Measurements from ENCODE around the gene C1QL2.

C1QL2 gene

DNA sequence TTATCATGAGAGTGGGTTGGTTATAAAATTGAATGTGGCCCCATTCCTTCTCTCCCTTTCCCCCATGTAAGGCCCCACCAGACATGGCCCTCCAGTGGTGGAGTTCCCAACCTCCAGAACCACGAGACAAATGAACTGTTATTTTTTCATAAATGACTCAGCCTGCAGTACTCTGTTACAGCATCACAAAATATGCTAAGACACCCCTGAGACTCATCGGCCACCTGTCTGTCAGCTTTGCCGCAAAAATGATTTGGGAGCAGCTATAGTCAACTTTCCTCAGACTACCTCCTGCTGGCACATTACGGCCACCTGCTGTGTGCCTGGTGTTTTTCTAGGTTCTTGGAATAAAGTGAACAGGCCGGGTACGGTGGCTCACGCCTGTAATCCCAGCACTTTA lies 21.4 kb upstream of the C1QL2 start:
- in situ Hi-C loops (cut with MboI; ENCODE audit: low sequenced_read_pairs) = no loop called here

GRCh38 chr2:119179202-119179601 lies 20.7 kb upstream of the C1QL2 start:
- in situ Hi-C loops (cut with MboI; ENCODE audit: low sequenced_read_pairs) = no loop called here

DNA sequence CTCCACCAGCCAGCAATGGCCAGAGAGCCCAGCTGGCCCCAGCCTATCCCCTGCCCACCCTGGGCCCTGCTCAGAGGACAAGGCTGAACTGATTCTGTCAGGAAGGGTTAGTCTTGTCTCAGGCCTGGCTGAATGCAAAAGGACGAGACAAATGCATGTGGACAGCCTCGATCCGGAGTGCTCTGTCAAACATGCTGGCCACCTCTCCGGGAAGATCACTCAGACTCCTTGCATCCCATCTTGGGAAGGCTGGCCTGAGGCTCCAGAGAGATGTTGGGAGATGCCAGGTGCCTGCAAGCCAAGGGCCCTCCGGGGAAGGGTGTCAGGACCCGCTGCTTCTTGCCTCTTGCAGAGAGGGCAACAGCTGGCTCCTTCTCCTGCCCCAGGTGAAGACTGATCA lies 20.2 kb upstream of the C1QL2 start:
- in situ Hi-C loops (cut with MboI; ENCODE audit: low sequenced_read_pairs) = no loop called here

DNA sequence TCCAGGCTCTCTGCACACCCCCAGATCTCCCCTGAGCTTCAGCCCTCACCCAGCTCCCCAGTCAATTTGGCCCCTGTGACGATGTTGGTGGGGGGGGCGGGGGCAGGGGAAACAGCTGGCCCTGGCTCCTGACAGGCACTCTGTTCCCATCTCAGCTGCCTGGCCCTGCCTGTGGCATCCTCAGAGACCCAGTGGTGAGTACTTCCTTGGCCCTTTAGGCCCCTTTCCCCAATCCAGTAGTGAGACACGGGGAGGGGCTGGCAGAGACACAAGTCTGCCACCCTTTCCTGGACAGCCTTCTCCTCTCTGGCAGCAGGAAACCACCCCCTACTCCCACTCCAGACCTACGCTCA lies 19.3 kb upstream of the C1QL2 start:
- in situ Hi-C loops (cut with MboI; ENCODE audit: low sequenced_read_pairs) = no loop called here

GRCh38 chr2:119177171-119177837 lies 18.8 kb upstream of the C1QL2 start:
- in situ Hi-C loops (cut with MboI; ENCODE audit: low sequenced_read_pairs) = no loop called here

GRCh38 chr2:119175517-119175916 lies 17.0 kb upstream of the C1QL2 start:
- in situ Hi-C loops (cut with MboI; ENCODE audit: low sequenced_read_pairs) = no loop called here

DNA sequence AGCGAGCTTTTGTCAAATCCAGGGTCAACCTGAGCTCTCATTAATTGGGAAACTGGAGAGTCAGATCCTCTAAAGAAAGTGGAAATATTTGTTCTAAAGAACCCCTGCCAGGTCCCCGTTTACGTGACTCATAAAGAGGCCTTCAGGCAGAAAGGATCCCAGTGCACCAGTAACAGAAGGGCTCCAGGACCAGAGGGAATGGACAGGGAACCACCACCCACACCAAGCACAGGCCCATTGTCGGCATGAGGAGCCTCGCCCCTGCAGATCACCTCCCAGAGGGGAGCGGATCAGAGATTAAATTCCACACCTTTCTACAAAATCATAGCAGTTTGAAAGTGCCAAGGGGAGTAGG lies 16.4 kb upstream of the C1QL2 start:
- in situ Hi-C loops (cut with MboI; ENCODE audit: low sequenced_read_pairs) = no loop called here

- in situ Hi-C loops (cut with MboI; ENCODE audit: low sequenced_read_pairs) = no loop called here
Observed at GRCh38 chr2:119174216-119174992, 15.9 kb upstream of the C1QL2 start.

- in situ Hi-C loops (cut with MboI; ENCODE audit: low sequenced_read_pairs) = no loop called here
Observed at GRCh38 chr2:119173556-119174060, 15.1 kb upstream of the C1QL2 start.

- in situ Hi-C loops (cut with MboI; ENCODE audit: low sequenced_read_pairs) = no loop called here
Observed at GRCh38 chr2:119170504-119170903, 12.0 kb upstream of the C1QL2 start.

- in situ Hi-C loops (cut with MboI; ENCODE audit: low sequenced_read_pairs) = no loop called here
Observed at GRCh38 chr2:119169717-119170116, 11.2 kb upstream of the C1QL2 start.

- in situ Hi-C loops (cut with MboI; ENCODE audit: low sequenced_read_pairs) = no loop called here
Observed at GRCh38 chr2:119160361-119160990, 1.9 kb upstream of the C1QL2 start.

DNA sequence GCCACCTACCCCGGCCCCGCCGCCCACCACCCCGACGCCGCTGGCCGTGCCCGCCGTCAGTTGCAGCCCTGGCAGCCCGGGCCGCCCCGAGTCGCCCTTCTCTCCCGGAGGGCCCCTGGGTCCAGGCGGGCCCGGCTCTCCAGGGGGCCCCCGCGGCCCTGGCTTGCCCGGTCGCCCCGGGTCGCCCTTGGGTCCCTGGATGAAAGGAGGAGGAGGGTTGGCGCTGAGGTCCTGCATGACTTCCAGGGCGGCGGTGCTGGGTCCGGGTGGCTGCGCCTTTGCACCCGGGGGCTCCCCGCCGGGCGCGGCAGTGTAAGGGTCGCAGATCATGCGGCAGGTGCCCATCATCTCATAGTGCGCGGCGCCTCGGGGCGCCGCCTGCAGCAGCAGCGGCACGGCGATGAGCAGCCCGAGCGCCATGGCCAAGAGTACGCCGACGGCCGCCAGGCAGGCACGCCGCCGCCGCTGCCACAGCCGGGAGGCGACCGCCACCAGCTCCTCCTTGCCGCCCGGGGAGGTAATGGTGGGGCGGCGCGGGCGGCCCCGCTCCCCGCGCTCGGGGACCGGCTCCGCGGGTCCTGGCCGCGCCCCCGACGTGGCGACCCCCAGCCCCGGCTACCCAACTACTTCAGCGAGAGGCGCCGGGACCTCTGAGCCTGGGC lies 570 bp downstream of the C1QL2 start:
- in situ Hi-C loops (cut with MboI; ENCODE audit: low sequenced_read_pairs) = no loop called here

DNA sequence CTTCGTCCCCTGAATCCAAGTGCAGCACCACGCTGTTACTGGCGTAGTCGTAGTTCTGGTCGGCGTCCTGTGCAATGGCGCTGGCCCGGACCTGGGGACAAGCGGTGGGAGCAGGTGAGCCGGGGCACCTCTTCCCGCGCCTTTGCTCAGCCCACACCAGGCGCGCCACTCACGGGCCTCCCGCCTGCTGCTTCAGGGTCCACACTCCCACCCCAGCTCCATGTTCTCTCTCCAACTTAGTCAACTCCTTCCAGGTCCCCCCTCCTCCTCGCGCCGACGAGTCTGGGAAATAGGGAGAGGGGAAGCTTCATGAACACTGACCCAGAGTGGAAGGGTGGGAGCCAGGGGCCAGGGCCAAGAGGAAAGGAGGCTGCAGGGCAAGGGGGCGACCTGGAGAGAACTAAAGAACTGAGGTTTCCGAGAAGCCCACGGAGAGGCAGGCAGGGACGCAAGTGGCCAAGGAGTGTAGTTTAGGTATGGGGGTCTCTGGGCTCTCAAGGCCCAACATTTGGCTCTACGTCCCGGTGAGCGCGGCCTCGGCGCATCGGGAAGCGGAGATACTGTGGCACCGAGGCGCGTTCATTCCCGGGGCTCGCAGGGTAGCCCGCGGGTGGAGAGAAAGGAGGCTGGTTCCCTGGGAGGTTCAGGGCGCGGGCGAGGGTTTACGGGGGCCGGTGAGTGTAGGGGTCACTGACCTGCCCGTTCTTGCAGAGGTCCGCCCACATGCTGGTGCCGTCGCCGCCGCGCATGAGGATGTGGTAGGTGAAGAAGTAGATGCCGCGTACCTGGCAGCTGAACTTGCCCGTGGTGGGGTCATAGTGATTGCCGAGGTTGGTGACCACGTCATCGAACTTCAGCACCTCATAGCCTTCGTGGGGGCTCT lies 1.4 kb downstream of the C1QL2 start:
- in situ Hi-C loops (cut with MboI; ENCODE audit: low sequenced_read_pairs) = no loop called here

DNA sequence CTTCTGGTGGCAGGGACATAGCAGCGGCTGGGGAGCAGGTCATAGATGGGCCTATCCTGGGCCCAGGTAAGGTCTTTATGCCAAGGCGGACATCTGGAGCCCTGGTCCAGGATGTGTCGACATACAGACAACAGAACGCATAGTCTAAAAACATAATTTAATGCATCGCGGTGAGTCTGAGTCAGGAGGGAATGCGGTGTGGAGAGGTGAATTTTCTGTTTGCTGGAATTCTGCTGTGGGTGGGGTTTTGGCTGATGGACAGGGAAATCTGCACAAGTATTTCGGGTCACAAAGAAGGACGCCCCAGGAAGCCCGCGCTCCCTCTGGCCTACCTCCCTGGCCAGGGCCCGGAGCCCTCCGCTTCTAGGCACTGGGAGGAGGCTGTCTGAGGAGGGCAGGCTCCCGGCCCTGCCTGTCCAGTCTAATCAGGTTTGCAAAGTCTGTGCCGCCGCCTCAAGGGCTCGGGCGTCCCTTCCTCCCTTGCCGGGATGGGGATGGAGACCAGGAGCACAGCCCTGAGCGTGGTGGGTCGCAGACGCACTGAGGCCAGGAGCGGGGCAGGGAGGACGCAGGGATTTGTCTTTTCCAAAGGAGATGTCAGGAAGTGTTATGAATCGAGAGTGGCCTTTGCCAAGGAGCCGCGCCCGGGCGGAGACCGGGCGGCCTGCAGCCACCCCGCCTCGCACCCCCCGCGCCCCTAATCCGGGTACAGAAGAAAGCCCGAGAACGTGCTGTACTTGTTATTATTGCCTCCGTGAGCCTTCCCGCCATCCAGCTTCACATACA lies 2.3 kb downstream of the C1QL2 start:
- in situ Hi-C loops (cut with MboI; ENCODE audit: low sequenced_read_pairs) = no loop called here

DNA sequence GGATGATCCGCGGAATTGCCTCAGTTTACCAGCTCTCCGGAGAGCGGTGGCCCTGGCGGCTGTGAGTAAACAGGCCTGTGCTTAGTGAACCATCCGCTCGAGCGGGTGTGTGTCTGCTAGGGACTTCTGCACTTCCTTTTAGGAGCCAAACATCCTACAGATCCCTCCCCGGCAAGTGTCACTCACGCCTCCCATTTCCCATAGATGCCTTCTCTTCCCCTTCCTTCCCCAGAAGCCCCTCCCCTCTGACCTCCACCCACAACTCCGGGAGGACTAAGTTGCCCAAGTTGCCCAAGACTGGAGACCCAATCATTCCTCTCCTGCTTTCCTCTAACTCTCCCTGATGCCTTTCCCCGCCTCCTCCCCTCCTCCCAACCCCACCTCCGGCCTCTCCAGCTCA lies 2.9 kb downstream of the C1QL2 start:
- in situ Hi-C loops (cut with MboI; ENCODE audit: low sequenced_read_pairs) = no loop called here

DNA sequence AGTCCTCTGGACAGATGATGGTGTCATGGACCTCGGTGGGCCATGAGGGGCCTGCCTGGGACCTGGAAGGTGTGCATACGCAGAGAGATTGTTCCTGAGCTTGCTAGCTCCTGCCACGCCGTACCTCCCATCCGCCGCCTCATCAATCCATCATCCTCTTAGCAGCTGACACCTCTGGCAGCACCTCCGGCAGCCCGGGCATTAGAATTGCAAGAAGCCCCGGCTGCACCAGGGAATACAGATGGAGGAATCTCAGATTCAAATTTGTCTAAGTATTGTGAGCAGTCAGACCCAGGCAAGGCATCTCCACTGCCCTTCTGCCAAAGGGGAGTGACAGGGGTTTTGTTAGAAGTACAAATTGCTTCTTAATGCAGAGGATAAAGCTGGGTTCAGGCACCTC lies 4.5 kb downstream of the C1QL2 start:
- in situ Hi-C loops (cut with MboI; ENCODE audit: low sequenced_read_pairs) = no loop called here

DNA sequence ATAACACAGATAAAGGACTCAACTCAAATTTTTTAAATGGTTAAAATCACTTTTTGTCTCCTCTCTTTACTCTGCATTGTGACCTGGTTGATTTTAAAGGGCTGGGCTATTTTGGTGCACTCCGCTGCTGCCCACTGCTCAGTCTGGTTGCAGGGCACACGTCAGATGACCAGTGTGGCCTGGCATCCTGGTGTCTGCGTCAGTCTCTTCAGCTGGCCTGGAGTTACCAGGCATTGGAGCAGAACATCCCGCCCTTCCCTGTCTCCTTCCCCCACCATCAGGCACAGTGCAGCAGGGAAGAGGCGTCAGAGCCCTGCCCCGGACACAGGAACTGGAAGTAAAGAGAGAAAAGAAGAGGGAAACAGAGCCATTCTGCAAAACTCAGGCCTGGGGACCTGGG lies 8.9 kb downstream of the C1QL2 start:
- in situ Hi-C loops (cut with MboI; ENCODE audit: low sequenced_read_pairs) = loop anchor here (25.0 kb wide), 1 partner anchor 262 kb away; no protein-coding TSS in a partner anchor

GRCh38 chr2:119147776-119148715 lies 10.5 kb downstream of the C1QL2 start:
- in situ Hi-C loops (cut with MboI; ENCODE audit: low sequenced_read_pairs) = loop anchor here (25.0 kb wide), 1 partner anchor 261 kb away; no protein-coding TSS in a partner anchor
